ENCODE measurements around the gene PCDHA11. TPM values are rescaled to one million over a fixed set of nuclear protein-coding genes. Genes with fewer than 3 reads are reported as not detected.
"Not testable (repeated sequence)": the region's sequence is repeated elsewhere in the genome, so short reads cannot be mapped to it uniquely, and the experiment has no call there.

PCDHA11 gene
- total RNA-seq, 4 donors from 2014 or later = 0.26 to 2.1 (median 0.63) TPM

GRCh38 chr5:140827704-140828361 is 40.9 kb upstream of the PCDHA11 start, which contains the start of gene PCDHA6:
Gene PCDHA6, plus strand, starts transcription at chr5:140827960. Its CDS starts 132 bp downstream, at chr5:140828092.
- intact Hi-C loops (cut with DNase I; ENCODE audit: low total_unique reads) = no loop called here
- peaks cover 0 to 16% of the 10 kb centered on the region in 2 donors for H3K9me3 ChIP-seq
- H3K27me3 ChIP-seq = no peaks in the 10 kb centered on the region
- H3K4me1 ChIP-seq = no peaks in the 10 kb centered on the region
- DNase-seq = no peak
- peak within 1 kb of the TSS; percentile 19 to 21 for H3K4me3 ChIP-seq
- H3K36me3 ChIP-seq = no peaks in the 10 kb centered on the region
- no peak within 1 kb of the TSS for H3K27ac ChIP-seq
- TF ChIP-seq CTCF (IDR thresholded peaks at IDR 0.05) = peak in 1 of 4 experiments; percentile 30
- no peak for TF ChIP-seq POLR2A (IDR thresholded peaks at IDR 0.05)

GRCh38 chr5:140828362-140828737 is 40.4 kb upstream of the PCDHA11 start:
- Histone ChIP-seq H3K27ac (no peak overlapping the region), H3K4me3 (peak overlapping the region in 1 of 2 donors; percentile 21), H3K9me3 (peaks cover 0 to 16% of the 10 kb centered on the region in 2 donors), H3K4me1 (no peaks in the 10 kb centered on the region), H3K36me3 (no peaks in the 10 kb centered on the region), H3K27me3 (no peaks in the 10 kb centered on the region)
- no peak for DNase-seq
- TF ChIP-seq CTCF (IDR thresholded peaks at IDR 0.05) (peak in 1 of 4 experiments; percentile 8), POLR2A (IDR thresholded peaks at IDR 0.05) (no peak)
- intact Hi-C loops (cut with DNase I; ENCODE audit: low total_unique reads) = no loop called here

- intact Hi-C loops (cut with DNase I; ENCODE audit: low total_unique reads); H3K27me3 ChIP-seq: not testable (repeated sequence)
These were observed 39.0 kb upstream of the PCDHA11 start for GRCh38 chr5:140829511-140830501.

GRCh38 chr5:140833993-140834392 is 34.8 kb upstream of the PCDHA11 start, which contains the start of gene PCDHA7:
Gene PCDHA7, plus strand, starts transcription at chr5:140834269. Its CDS starts 115 bp downstream, at chr5:140834384.
- Histone ChIP-seq H3K9me3 (peaks cover 0 to 12% of the 10 kb centered on the region in 2 donors), H3K36me3 (no peaks in the 10 kb centered on the region), H3K27ac (no peak within 1 kb of the TSS), H3K4me1 (no peaks in the 10 kb centered on the region), H3K4me3 (peak within 1 kb of the TSS in 1 of 2 donors; percentile 11), H3K27me3 (peaks cover 0 to 3% of the 10 kb centered on the region in 2 donors)
- TF ChIP-seq POLR2A (IDR thresholded peaks at IDR 0.05) (no peak), CTCF (IDR thresholded peaks at IDR 0.05) (peak in 1 of 4 experiments; percentile 15)
- intact Hi-C loops (cut with DNase I; ENCODE audit: low total_unique reads) = no loop called here
- DNase-seq = no peak

More at GRCh38 chr5:140829511-140830501, 39.0 kb upstream of the PCDHA11 start:
- H3K4me1 ChIP-seq, H3K27ac ChIP-seq, DNase-seq, H3K36me3 ChIP-seq, H3K4me3 ChIP-seq: not testable (repeated sequence)
- peaks cover 0 to 20% of the 10 kb centered on the region in 2 donors for H3K9me3 ChIP-seq

GRCh38 chr5:140834439-140835008 is 34.2 kb upstream of the PCDHA11 start:
- peak overlapping the region in 1 of 2 donors; percentile 11 for H3K4me3 ChIP-seq
- H3K4me1 ChIP-seq; H3K27ac ChIP-seq; H3K36me3 ChIP-seq; H3K27me3 ChIP-seq; intact Hi-C loops (cut with DNase I; ENCODE audit: low total_unique reads); DNase-seq: not testable (repeated sequence)
- peaks cover 0 to 12% of the 10 kb centered on the region in 2 donors for H3K9me3 ChIP-seq
